WI38 (cell line): ENCODE results near the gene MEG3.

Source experiments
- H3K4me3 ChIP-seq: 2 replicates; pipeline ENCODE4 v1.5.1; 2011; ENCODE audit warnings: low read depth, mild to moderate bottlenecking, control low read depth, low read length
- CTCF ChIP-seq: IDR thresholded peaks from 2 replicates; pipeline ENCODE4 v1.5.1; 2012; ENCODE audit warnings: low read depth, mild to moderate bottlenecking, control low read depth, low read length

The MEG3 gene

GRCh38 chr14:100899884-100900771 lies 74.2 kb downstream of the MEG3 start:
- no peak for TF ChIP-seq CTCF
- H3K4me3 ChIP-seq = no peak overlapping the region

- no peak for TF ChIP-seq CTCF
- H3K4me3 ChIP-seq = no peak overlapping the region
These were observed 75.0 kb downstream of the MEG3 start for GRCh38 chr14:100900837-100901390.

GRCh38 chr14:100901391-100902183 lies 75.7 kb downstream of the MEG3 start:
- no peak for TF ChIP-seq CTCF
- H3K4me3 ChIP-seq = no peak overlapping the region

GRCh38 chr14:100902295-100903133 lies 76.6 kb downstream of the MEG3 start:
- no peak overlapping the region for H3K4me3 ChIP-seq
- no peak for TF ChIP-seq CTCF

- H3K4me3 ChIP-seq = no peak overlapping the region
- no peak for TF ChIP-seq CTCF
These were observed 77.2 kb downstream of the MEG3 start for GRCh38 chr14:100903134-100903468.

- H3K4me3 ChIP-seq = no peak within 1 kb of the TSS
- no peak for TF ChIP-seq CTCF
These were observed 77.8 kb downstream of the MEG3 start, which contains the start of gene RTL1 for GRCh38 chr14:100903672-100904185. Gene RTL1 (minus strand): TSS chr14:100903722. CDS start chr14:100884788, 18,934 bp downstream.
